Adrenal gland (tissue), 5 donors: ENCODE measurements around the gene SLC26A4.

Experiments used
- CTCF ChIP-seq, 6 experiments: fragments of 450-650 bp in 4 of 6; fragments of 200-600 bp in 2 of 6; sonication (generic) in 1 of 6; IDR thresholded peaks; 1 replicate in 5 of 6; 2 replicates in 1 of 6; pipeline versions ENCODE4 v1.5.1 to v1.8.0; 2016 to 2021; ENCODE audit warnings: antibody characterized with exemption in 6 of 6, mild to moderate bottlenecking in 2 of 6, moderate library complexity in 1 of 6
- POLR2A ChIP-seq, 2 donors: fragments of 450-650 bp; IDR thresholded peaks; one replicate each; pipeline ENCODE4 v1.6.1; 2017; ENCODE audit warnings: antibody characterized with exemption in 2 of 2, mild to moderate bottlenecking in 2 of 2, moderate library complexity in 1 of 2
- donor health status: DM: no; HTN: no; CAD: no.

- TF ChIP-seq CTCF (IDR thresholded peaks at IDR 0.05) (no peak), POLR2A (IDR thresholded peaks at IDR 0.05) (no peak)
These were observed 43.2 kb downstream of the SLC26A4 start for GRCh38 chr7:107703872-107704271.
